Spleen (tissue), 11 donors: ENCODE measurements around the gene MEFV. TPM values are rescaled to one million over a fixed set of nuclear protein-coding genes. Genes with fewer than 3 reads are reported as not detected.
"Not testable (repeated sequence)": the region's sequence is repeated elsewhere in the genome, so short reads cannot be mapped to it uniquely, and the experiment has no call there.

Experiments used
- DNase-seq: peaks from one replicate; pipeline ENCODE4 v3.0.0-alpha.2; 2020
- H3K27ac ChIP-seq, 8 donors: fragments of 200-600 bp; sonication (generic) in 7 of 8; 1 replicate in 4 of 8; 2 replicates in 4 of 8; pipeline versions ENCODE4 v1.5.0 to v1.8.0; 2016 to 2021; ENCODE audit warnings: inconsistent platforms in 4 of 8, mild to moderate bottlenecking in 4 of 8, moderate library complexity in 1 of 8
- H3K27me3 ChIP-seq, 7 donors: fragments of 200-600 bp; sonication (generic) in 6 of 7; replicated peaks in 1 of 7; 1 replicate in 4 of 7; 2 replicates in 3 of 7; pipeline versions ENCODE4 v1.5.0 to v1.8.0; 2016 to 2021; ENCODE audit warnings: inconsistent platforms in 3 of 7, mild to moderate bottlenecking in 1 of 7
- H3K36me3 ChIP-seq, 6 donors: fragments of 200-600 bp; sonication (generic) in 5 of 6; 1 replicate in 4 of 6; 2 replicates in 2 of 6; pipeline versions ENCODE4 v1.5.0 to v1.8.0; 2016 to 2021; ENCODE audit warnings: inconsistent platforms in 2 of 6
- H3K4me1 ChIP-seq, 6 donors: fragments of 200-600 bp; sonication (generic) in 5 of 6; 1 replicate in 3 of 6; 2 replicates in 3 of 6; pipeline versions ENCODE4 v1.5.0 to v1.8.0; 2016 to 2021; ENCODE audit warnings: inconsistent platforms in 3 of 6
- H3K4me3 ChIP-seq, 8 donors: fragments of 200-600 bp; sonication (generic) in 7 of 8; 1 replicate in 4 of 8; 2 replicates in 4 of 8; pipeline versions ENCODE4 v1.5.0 to v1.8.0; 2016 to 2021; ENCODE audit warnings: inconsistent platforms in 4 of 8, mild to moderate bottlenecking in 4 of 8, moderate library complexity in 2 of 8
- H3K9me3 ChIP-seq, 8 donors: fragments of 200-600 bp; sonication (generic) in 7 of 8; 1 replicate in 4 of 8; 2 replicates in 4 of 8; pipeline versions ENCODE4 v1.5.0 to v1.8.0; 2016 to 2021; ENCODE audit warnings: inconsistent platforms in 4 of 8
- CTCF ChIP-seq, 11 experiments: fragments of 200-600 bp in 7 of 11; fragments of 450-650 bp in 4 of 11; sonication (generic) in 4 of 11; IDR thresholded peaks in 8 of 11; conservative IDR thresholded peaks in 3 of 11; 1 replicate in 7 of 11; 2 replicates in 4 of 11; pipeline versions ENCODE4 v1.4.0 to v1.8.0; 2016 to 2021; ENCODE audit warnings: antibody characterized with exemption in 11 of 11, inconsistent platforms in 4 of 11, mild to moderate bottlenecking in 1 of 11
- POLR2A ChIP-seq, 3 donors: fragments of 450-650 bp; IDR thresholded peaks; one replicate each; pipeline ENCODE4 v1.5.1; 2017; ENCODE audit warnings: antibody characterized with exemption in 3 of 3, mild to moderate bottlenecking in 1 of 3
- POLR2AphosphoS5 ChIP-seq, 3 donors: sonication (generic); formaldehyde crosslinking; IDR thresholded peaks; one replicate each; pipeline ENCODE4 v1.5.1; 2017; ENCODE audit warnings: antibody characterized with exemption in 3 of 3
- WGBS, 5 donors: extraction: QIAGEN DNeasy Blood & Tissue Kit in 3 of 5; methylation state at CpG; one replicate each; pipeline versions ENCODE4 v1.1.5 to v1.1.7; 2013 to 2018; 5-methylcytosine and 5-hydroxymethylcytosine counted together
- intact Hi-C: fragments of 100-400 bp; cut with DNase I; formaldehyde crosslinking; loops from one replicate; pipeline ENCODE4 v1.15.0; 2023; ENCODE audit warnings: low total_unique reads
- polyA plus RNA-seq, 3 donors: library from polyadenylated mRNA; stranded (reverse); fragments of 200-250 nt; gene quantifications; one replicate each; pipeline ENCODE4 v1.2.1, GENCODE V29; 2013
- total RNA-seq, 7 donors: library from RNA; depleted of rRNA in 3 of 7; stranded (reverse); fragments of >200 nt in 3 of 7; fragmentation: NEBNext Ultra II Directional in 4 of 7; extraction: Animal tissue kit (Norgen Biotek cat#: 25700) in 4 of 7; gene quantifications; one replicate each; pipeline versions ENCODE4 v1.1.0 to v1.2.1, GENCODE V29; 2016 to 2021
- donor health status: healthy with polysubstance abuse.
- donor health status: DM: no; HTN: no; CAD: no; lungs with moderate emphysema.
- donor health status: DM: no; HTN: no; CAD: no.
- donor health status: Bipolar disorder and iron deficiency.
- donor health status: healthy.
- donor health status: DM: no; HTN: no; CAD: no.
- donor health status: DM: yes; HTN: yes; CAD: no.

MEFV gene
- total and polyA plus RNA-seq, 10 donors = 0.39 to 61.1 (median 19.6) TPM

DNA sequence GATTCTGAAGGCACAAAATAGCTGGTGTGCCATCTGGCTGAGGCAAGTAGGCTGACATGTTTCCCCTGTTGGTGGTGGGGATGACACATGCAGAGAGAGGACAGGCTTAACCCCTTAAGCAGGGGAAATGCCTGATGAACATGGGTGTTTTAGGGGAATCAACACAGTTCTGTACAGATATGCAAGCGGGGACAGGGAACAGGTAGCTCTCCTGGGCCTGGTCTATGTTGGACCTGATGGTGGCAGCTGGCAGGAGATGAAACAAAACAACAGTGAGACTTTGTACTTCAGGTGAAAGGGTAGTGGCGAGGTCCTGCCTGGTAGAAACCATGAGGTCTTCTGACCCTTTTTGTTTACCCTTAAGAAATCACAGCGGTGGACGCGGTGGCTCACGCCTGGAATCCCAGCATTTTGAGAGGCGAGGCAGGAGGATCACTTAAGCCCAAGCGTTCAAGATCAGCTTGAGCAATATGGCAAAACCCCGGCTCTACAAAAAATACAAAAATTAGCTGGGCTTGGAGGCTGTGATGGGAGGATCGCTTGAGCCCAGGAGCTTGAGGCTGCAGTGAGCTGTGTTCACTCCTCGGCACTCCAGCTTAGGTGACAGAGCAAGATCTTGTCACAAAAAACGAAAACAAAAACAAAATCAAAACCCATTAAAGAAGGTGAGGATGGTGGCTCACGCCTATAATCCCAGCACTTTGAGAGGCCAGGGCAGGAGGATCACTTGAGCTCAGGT is 57.9 kb downstream of the MEFV start:
- Histone ChIP-seq H3K9me3 (peaks cover 0 to 6% (median 0%) of the 10 kb centered on the region in 8 donors), H3K27me3 (peaks cover under 1 to 77% (median 34%) of the 10 kb centered on the region in 7 donors), H3K36me3 (no peaks in the 10 kb centered on the region), H3K27ac (no peak overlapping the region), H3K4me1 (no peaks in the 10 kb centered on the region), H3K4me3 (no peak overlapping the region)
- DNase-seq = no peak
- TF ChIP-seq POLR2AphosphoS5 (IDR thresholded peaks at IDR 0.05) = no peak
- no peak for TF ChIP-seq POLR2A (IDR thresholded peaks at IDR 0.05)
- TF ChIP-seq CTCF (IDR thresholded peaks at IDR 0.05 in 8 of 11, conservative IDR thresholded peaks at IDR 0.05 in 3 of 11) = no peak
- intact Hi-C loops = no loop called here
- WGBS, 5 donors = 78 to 84% (median 82%) methylated on average over 13 of the region's 13 CpGs

GRCh38 chr16:3197694-3198333 is 58.6 kb downstream of the MEFV start:
- H3K4me1 ChIP-seq, DNase-seq, H3K27ac ChIP-seq, intact Hi-C loops, H3K4me3 ChIP-seq, H3K9me3 ChIP-seq, H3K36me3 ChIP-seq: not testable (repeated sequence)
- H3K27me3 ChIP-seq = peaks cover 3 to 77% (median 41%) of the 10 kb centered on the region in 7 donors
- WGBS, 5 donors = 58 to 87% (median 76%) methylated on average over 3 of the region's 3 CpGs

DNA sequence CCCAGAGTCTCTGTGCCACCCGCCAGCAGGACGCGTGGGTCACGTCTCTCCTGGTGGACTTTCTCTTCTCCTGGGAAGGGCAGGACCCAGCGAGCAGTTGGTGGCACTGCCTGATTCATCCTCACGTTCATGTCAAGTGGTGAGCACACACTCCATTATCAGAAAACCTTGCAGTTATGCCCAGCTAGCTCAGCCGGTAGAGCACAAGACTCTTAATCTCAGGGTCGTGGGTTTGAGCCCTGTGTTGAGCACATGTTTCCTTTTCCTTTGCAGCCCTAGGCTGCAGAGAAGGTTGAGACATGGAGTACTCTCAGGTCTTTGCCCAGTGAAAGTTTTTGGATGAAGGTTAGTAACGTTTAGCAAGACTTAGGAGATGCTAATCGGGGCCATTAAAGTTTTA is 60.5 kb downstream of the MEFV start:
- H3K27ac ChIP-seq = no peak overlapping the region
- no peaks in the 10 kb centered on the region for H3K36me3 ChIP-seq
- 58 to 70% (median 67%) methylated on average over 8 to 10 of the region's 10 CpGs for whole genome bisulfite sequencing, 5 donors
- H3K27me3 ChIP-seq = peaks cover 15 to 84% (median 59%) of the 10 kb centered on the region in 7 donors
- intact Hi-C loops = no loop called here
- no peak for TF ChIP-seq POLR2A (IDR thresholded peaks at IDR 0.05)
- TF ChIP-seq POLR2AphosphoS5 (IDR thresholded peaks at IDR 0.05) = no peak
- no peak for TF ChIP-seq CTCF (IDR thresholded peaks at IDR 0.05 in 8 of 11, conservative IDR thresholded peaks at IDR 0.05 in 3 of 11)
- H3K4me1 ChIP-seq = peaks cover 0 to 9% (median 4%) of the 10 kb centered on the region in 6 donors
- no peak for DNase-seq
- H3K4me3 ChIP-seq = no peak overlapping the region
- peaks cover 0 to 22% (median 0%) of the 10 kb centered on the region in 8 donors for H3K9me3 ChIP-seq

GRCh38 chr16:3194792-3195191 is 61.6 kb downstream of the MEFV start:
- no peak overlapping the region for H3K4me3 ChIP-seq
- peaks cover 0 to 17% (median 10%) of the 10 kb centered on the region in 6 donors for H3K4me1 ChIP-seq
- intact Hi-C loops = no loop called here
- H3K36me3 ChIP-seq = no peaks in the 10 kb centered on the region
- peaks cover 0 to 22% (median 0%) of the 10 kb centered on the region in 8 donors for H3K9me3 ChIP-seq
- 82 to 92% (median 84%) methylated on average over 20 of the region's 20 CpGs for WGBS, 5 donors
- H3K27me3 ChIP-seq = peaks cover 18 to 89% (median 71%) of the 10 kb centered on the region in 7 donors
- TF ChIP-seq CTCF (IDR thresholded peaks at IDR 0.05 in 8 of 11, conservative IDR thresholded peaks at IDR 0.05 in 3 of 11) = no peak
- no peak for TF ChIP-seq POLR2AphosphoS5 (IDR thresholded peaks at IDR 0.05)
- TF ChIP-seq POLR2A (IDR thresholded peaks at IDR 0.05) = no peak
- no peak overlapping the region for H3K27ac ChIP-seq
- DNase-seq = no peak
